Osteoblast (primary cell): ENCODE results near the gene MBD4. TPM values are rescaled to one million over a fixed set of nuclear protein-coding genes. Genes with fewer than 3 reads are reported as not detected.

ENCODE experiments used
- DNase-seq: peaks from one replicate; pipeline ENCODE4 v3.0.0; 2011; ENCODE audit warnings: low spot score, mixed read lengths; ENCODE audit not compliant: insufficient read length; ENCODE audit errors: missing footprints
- H2AFZ ChIP-seq: 2 replicates; pipeline ENCODE4 v1.6.0; 2011; ENCODE audit warnings: mild to moderate bottlenecking, low read length
- H3K27ac ChIP-seq: 2 replicates; pipeline ENCODE4 v1.5.1; 2011; ENCODE audit warnings: mild to moderate bottlenecking, low read depth, low read length, moderate library complexity
- H3K27me3 ChIP-seq: 2 replicates; pipeline ENCODE4 v1.6.0; 2012; ENCODE audit warnings: mild to moderate bottlenecking, control low read depth, inconsistent platforms, low read length, moderate library complexity; ENCODE audit not compliant: insufficient read depth
- H3K36me3 ChIP-seq: 2 replicates; pipeline ENCODE4 v1.5.1; 2011; ENCODE audit warnings: mild to moderate bottlenecking, low read length, control low read depth, moderate library complexity; ENCODE audit not compliant: insufficient read depth
- H3K4me1 ChIP-seq: 2 replicates; pipeline ENCODE4 v1.5.1; 2011; ENCODE audit warnings: mild to moderate bottlenecking, low read length, control low read depth, moderate library complexity; ENCODE audit not compliant: insufficient read depth
- H3K4me2 ChIP-seq: 2 replicates; pipeline ENCODE4 v1.6.0; 2011; ENCODE audit warnings: mild to moderate bottlenecking, low read length; ENCODE audit not compliant: insufficient read depth
- H3K4me3 ChIP-seq: fragments of 200-600 bp; sonication (generic); 3 replicates; pipeline ENCODE4 v1.5.1; 2012; ENCODE audit warnings: mild to moderate bottlenecking, low read length, inconsistent platforms; ENCODE audit not compliant: insufficient read depth
- H3K79me2 ChIP-seq: 2 replicates; pipeline ENCODE4 v1.6.0; 2012; ENCODE audit warnings: mild to moderate bottlenecking, low read length, control low read depth, inconsistent platforms; ENCODE audit not compliant: insufficient read depth
- H3K9me3 ChIP-seq: 2 replicates; pipeline ENCODE4 v1.5.1; 2011; ENCODE audit warnings: low read depth, low read length, control low read depth
- H4K20me1 ChIP-seq: 2 replicates; pipeline ENCODE4 v1.6.0; 2012; ENCODE audit warnings: mild to moderate bottlenecking, low read length, control low read depth; ENCODE audit not compliant: insufficient read depth
- CTCF ChIP-seq: IDR thresholded peaks from 2 replicates; pipeline ENCODE4 v1.5.1; 2011; ENCODE audit warnings: mild to moderate bottlenecking, low read depth, low read length, moderate library complexity; ENCODE audit errors: extremely low read depth
- total RNA-seq: library from RNA; depleted of rRNA; stranded (reverse); fragments of >200 nt; gene quantifications from 2 replicates; pipeline ENCODE4 v1.2.3, GENCODE V29; 2012

MBD4 gene
- total RNA-seq, 1 donor = 41.3 TPM

- DNase-seq = no peak
- Histone ChIP-seq H3K4me2 (no peak overlapping the region), H3K4me3 (no peak overlapping the region), H2AFZ (no peak overlapping the region), H3K4me1 (peaks cover 7% of the 10 kb centered on the region), H3K9me3 (no peaks in the 10 kb centered on the region), H3K79me2 (no peaks in the 10 kb centered on the region), H3K27me3 (no peaks in the 10 kb centered on the region), H3K27ac (no peak overlapping the region), H4K20me1 (no peaks in the 10 kb centered on the region), H3K36me3 (no peaks in the 10 kb centered on the region)
- TF ChIP-seq CTCF = no peak
Observed at GRCh38 chr3:129421236-129421883, 18.4 kb downstream of the MBD4 start.

- no peak for TF ChIP-seq CTCF
- Histone ChIP-seq H3K36me3 (no peaks in the 10 kb centered on the region), H3K4me1 (peaks cover 7% of the 10 kb centered on the region), H3K27me3 (no peaks in the 10 kb centered on the region), H2AFZ (no peak overlapping the region), H3K9me3 (no peaks in the 10 kb centered on the region), H4K20me1 (no peaks in the 10 kb centered on the region), H3K4me3 (no peak overlapping the region), H3K27ac (no peak overlapping the region), H3K79me2 (no peaks in the 10 kb centered on the region), H3K4me2 (no peak overlapping the region)
- no peak for DNase-seq
Observed at GRCh38 chr3:129419476-129419875, 20.3 kb downstream of the MBD4 start.

- Histone ChIP-seq H3K36me3 (no peaks in the 10 kb centered on the region), H4K20me1 (no peaks in the 10 kb centered on the region), H2AFZ (no peak overlapping the region), H3K4me1 (peaks cover 11% of the 10 kb centered on the region), H3K79me2 (no peaks in the 10 kb centered on the region), H3K4me2 (no peak overlapping the region), H3K27me3 (no peaks in the 10 kb centered on the region), H3K27ac (no peak overlapping the region), H3K4me3 (no peak overlapping the region), H3K9me3 (no peaks in the 10 kb centered on the region)
- TF ChIP-seq CTCF = no peak
- no peak for DNase-seq
Observed at GRCh38 chr3:129418041-129418973, 21.4 kb downstream of the MBD4 start.

- Histone ChIP-seq H3K79me2 (no peaks in the 10 kb centered on the region), H3K4me3 (no peak overlapping the region), H4K20me1 (no peaks in the 10 kb centered on the region), H2AFZ (no peak overlapping the region), H3K36me3 (no peaks in the 10 kb centered on the region), H3K9me3 (no peaks in the 10 kb centered on the region), H3K4me2 (no peak overlapping the region), H3K27ac (no peak overlapping the region), H3K27me3 (no peaks in the 10 kb centered on the region), H3K4me1 (peaks cover 15% of the 10 kb centered on the region)
- DNase-seq = no peak
- no peak for TF ChIP-seq CTCF
Observed at GRCh38 chr3:129417326-129417725, 22.4 kb downstream of the MBD4 start.
